GM10266 (cell line): ENCODE measurements around the gene CCDC34.

Experiments used
- DNase-seq: peaks from one replicate; pipeline ENCODE4 v3.0.0; 2012; ENCODE audit errors: extremely low spot score
- CTCF ChIP-seq: IDR thresholded peaks from 2 replicates; pipeline ENCODE4 v1.5.1; 2012; ENCODE audit warnings: mild to moderate bottlenecking, low read depth; ENCODE audit not compliant: control insufficient read depth, insufficient read depth; ENCODE audit errors: missing control alignments

CCDC34 gene

GRCh38 chr11:27386181-27386845, 23.3 kb upstream of the CCDC34 start:
- TF ChIP-seq CTCF: no peak
- no peak for DNase-seq

GRCh38 chr11:27385245-27385644, 22.2 kb upstream of the CCDC34 start:
- TF ChIP-seq CTCF: no peak
- DNase-seq: no peak

DNA sequence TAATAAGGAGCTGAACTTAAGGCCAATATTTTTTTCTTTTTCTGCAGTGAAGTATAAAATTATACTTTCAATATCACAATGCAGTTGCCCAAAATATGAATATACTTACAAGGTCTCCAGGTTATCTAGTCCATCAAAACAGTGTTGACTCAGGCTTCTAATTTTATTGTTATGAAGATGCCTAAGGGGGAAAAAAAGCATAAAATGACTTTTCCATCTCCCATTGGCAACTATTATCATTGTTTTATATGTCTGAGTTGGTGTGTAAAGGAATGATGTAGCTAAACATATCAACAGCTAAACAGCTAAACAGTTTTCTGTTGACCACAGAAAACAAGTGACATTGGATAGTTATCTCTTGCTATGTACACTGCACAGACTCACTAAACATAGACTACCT, 21.2 kb upstream of the CCDC34 start:
- no peak for TF ChIP-seq CTCF
- no peak for DNase-seq

GRCh38 chr11:27383645-27384044, 20.6 kb upstream of the CCDC34 start:
- no peak for TF ChIP-seq CTCF
- no peak for DNase-seq

DNA sequence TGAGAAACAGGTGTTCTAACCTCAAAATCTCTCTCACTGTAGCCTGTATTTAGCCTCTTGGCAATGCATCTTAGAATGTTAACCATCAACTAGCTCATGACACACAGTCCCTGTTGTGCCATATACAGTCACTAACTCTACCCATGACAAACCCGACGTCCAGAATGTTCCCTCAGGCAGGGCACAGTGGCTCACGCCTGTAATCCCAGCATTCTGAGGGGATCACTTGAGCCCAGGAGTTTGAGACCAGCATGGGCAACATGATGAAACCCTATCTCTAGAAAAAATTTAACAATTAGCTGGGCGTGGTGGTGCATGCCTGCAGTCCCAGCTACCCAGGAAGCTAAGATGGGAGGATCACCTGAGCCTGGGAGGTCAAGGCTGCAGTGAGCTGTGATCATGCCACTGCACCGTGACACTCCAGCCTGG, 18.2 kb upstream of the CCDC34 start:
- DNase-seq: no peak
- no peak for TF ChIP-seq CTCF

GRCh38 chr11:27380771-27381170, 17.8 kb upstream of the CCDC34 start:
- TF ChIP-seq CTCF: no peak
- DNase-seq: no peak

GRCh38 chr11:27379449-27379848, 16.4 kb upstream of the CCDC34 start:
- no peak for TF ChIP-seq CTCF
- no peak for DNase-seq
